NCI-H1436 (cell line): Measurements from ENCODE around the gene SEPTIN2.
A peak's percentile ranks its signal among the peaks of the same experiment; 100 is the strongest.
"Not testable (repeated sequence)": the region's sequence is repeated elsewhere in the genome, so short reads cannot be mapped to it uniquely, and the experiment has no call there.

Source experiments
- DNase-seq: peaks from one replicate; lab custom pipeline; 2025; lab: John Stamatoyannopoulos, UW

The SEPTIN2 gene

GRCh38 chr2:241315879-241316631 is at the start of gene SEPTIN2:
Gene SEPTIN2 (plus strand): TSS chr2:241315925. CDS start chr2:241324233, 8,308 bp downstream.
- DNase-seq: no peak

- DNase-seq: no peak
Measured at GRCh38 chr2:241267249-241268067, 48.3 kb upstream of the SEPTIN2 start.

- no peak for DNase-seq
Measured at GRCh38 chr2:241268306-241268705, 47.4 kb upstream of the SEPTIN2 start.

GRCh38 chr2:241268716-241269445 is 46.8 kb upstream of the SEPTIN2 start:
- no peak for DNase-seq

GRCh38 chr2:241269707-241270520 is 45.8 kb upstream of the SEPTIN2 start:
- no peak for DNase-seq

- DNase-seq: no peak
Measured at GRCh38 chr2:241270531-241270930, 45.2 kb upstream of the SEPTIN2 start.

GRCh38 chr2:241271706-241272302 is 43.9 kb upstream of the SEPTIN2 start:
- no peak for DNase-seq

- peak; percentile 43 for DNase-seq
Measured at GRCh38 chr2:241272303-241273209, 43.2 kb upstream of the SEPTIN2 start.

- DNase-seq: no peak
Measured at GRCh38 chr2:241273210-241274020, 42.3 kb upstream of the SEPTIN2 start.

- DNase-seq: no peak
Measured at GRCh38 chr2:241274127-241274526, 41.6 kb upstream of the SEPTIN2 start.

- no peak for DNase-seq
Measured at GRCh38 chr2:241275504-241275903, 40.2 kb upstream of the SEPTIN2 start.

GRCh38 chr2:241275910-241276309 is 39.8 kb upstream of the SEPTIN2 start:
- DNase-seq: no peak

- DNase-seq: not testable (repeated sequence)
Measured at GRCh38 chr2:241278306-241278705, 37.4 kb upstream of the SEPTIN2 start.

GRCh38 chr2:241279413-241279812 is 36.3 kb upstream of the SEPTIN2 start:
- DNase-seq: no peak

GRCh38 chr2:241279828-241280227 is 35.9 kb upstream of the SEPTIN2 start:
- DNase-seq: no peak

GRCh38 chr2:241280291-241280690 is 35.4 kb upstream of the SEPTIN2 start:
- no peak for DNase-seq

- DNase-seq: no peak
Measured at GRCh38 chr2:241282555-241282954, 33.2 kb upstream of the SEPTIN2 start.

- no peak for DNase-seq
Measured at GRCh38 chr2:241285596-241285995, 30.1 kb upstream of the SEPTIN2 start.

- no peak for DNase-seq
Measured at GRCh38 chr2:241286348-241287090, 29.2 kb upstream of the SEPTIN2 start.
